ENCODE data around the gene PROM1. TPM values are rescaled to one million over a fixed set of nuclear protein-coding genes. Genes with fewer than 3 reads are reported as not detected.

Gene PROM1
- total and polyA plus RNA-seq, 2 of the 8 experiments (the other 6 are each of a cell fraction or from before 2014, with no cell fraction given), result 36.0 to 59.7 TPM

GRCh38 chr4:16082041-16082425 is 1.8 kb downstream of the PROM1 start:
- H2AFZ ChIP-seq (ENCODE audit: low read length), result no peak overlapping the region
- H3K23me2 ChIP-seq (ENCODE audit: low read depth, low read length), result peaks cover 8% of the 10 kb centered on the region; the same call in 1 of the 2 replicates
- peak overlapping the region; percentile 62 to 94 (median 81) for H3K4me3 ChIP-seq (ENCODE audit: extremely low read depth in 1 of 4, insufficient read depth in 2 of 4, low read depth in 3 of 4, low read length in 4 of 4)
- peaks cover 11% of the 10 kb centered on the region for H3K79me1 ChIP-seq (ENCODE audit: low read depth, low read length)
- H3K23ac ChIP-seq (ENCODE audit: insufficient read length), result no peak overlapping the region
- peaks cover 0 to 35% of the 10 kb centered on the region in 2 experiments; a peak in 3 of 4 replicates for H3K79me2 ChIP-seq (ENCODE audit: control insufficient read depth in 1 of 2, insufficient read depth in 2 of 2, low read length in 2 of 2)
- no peaks in the 10 kb centered on the region for H3K9me3 ChIP-seq (ENCODE audit: insufficient read depth in 2 of 2, low read depth in 1 of 2, low read length in 1 of 2)
- FAIRE-seq (no peak), DNase-seq (ENCODE audit: low read depth in 1 of 2, low spot score in 2 of 2) (no peak)
- H3K4ac ChIP-seq (replicated peaks; ENCODE audit: insufficient read length, low read depth, low read length), result no peak overlapping the region
- no peak overlapping the region for H3K56ac ChIP-seq (replicated peaks; ENCODE audit: insufficient read length, low read depth, low read length)
- H3K36me3 ChIP-seq (ENCODE audit: control insufficient read depth in 2 of 4, insufficient read depth in 4 of 4, low read length in 3 of 4), result peaks cover 0 to 5% (median 1%) of the 10 kb centered on the region in 4 experiments; a peak in 3 of 8 replicates
- H3K9ac ChIP-seq (replicated peaks in 1 of 4; ENCODE audit: extremely low read depth in 1 of 4, low read depth in 3 of 4, low read length in 3 of 4), result peak overlapping the region in 3 of 4 experiments; percentile 42 to 87 (median 48); a peak in 5 of 7 replicates
- peak overlapping the region; percentile 24; the same call in 1 of the 2 replicates for H3K18ac ChIP-seq (ENCODE audit: extremely low read depth, low read length)
- H2BK12ac ChIP-seq (ENCODE audit: low read depth, low read length), result no peak overlapping the region
- H2BK5ac ChIP-seq (ENCODE audit: low read depth, low read length), result no peak overlapping the region
- no peak overlapping the region for H3K27ac ChIP-seq (ENCODE audit: low read depth, low read length)
- no peak overlapping the region for H4K5ac ChIP-seq (ENCODE audit: insufficient read length, low read depth, low read length)
- no peak overlapping the region for H2BK15ac ChIP-seq (ENCODE audit: low read length)
- ChIA-PET CTCF (ENCODE audit: partially characterized antibody) (interaction anchor here (0.9 to 3.6 kb wide), 7 partner anchors 21 to 183 kb away, joined by 3 to 15 read pairs (median 4); no protein-coding TSS in a partner anchor), POLR2A (ENCODE audit: partially characterized antibody) (interaction anchor here (0.7 to 7.6 kb wide), 28 partner anchors 8 to 146 kb away, joined by 3 to 87 read pairs (median 4); no protein-coding TSS in a partner anchor)
- no peak overlapping the region for H2AK5ac ChIP-seq (ENCODE audit: low read depth, low read length)
- peaks cover 0 to 9% (median 6%) of the 10 kb centered on the region in 4 experiments; a peak in 3 of 7 replicates for H3K4me1 ChIP-seq (replicated peaks in 1 of 4; ENCODE audit: control insufficient read depth in 3 of 4, insufficient read depth in 4 of 4, low read length in 3 of 4)
- no peak overlapping the region for H3K14ac ChIP-seq (ENCODE audit: insufficient read length)
- WGBS, 2 experiments (ENCODE audit: extremely low coverage in 1 of 2, insufficient coverage in 1 of 2, insufficient read length in 1 of 2, insufficient replicate concordance in 2 of 2, low coverage in 1 of 2, low lambda C conversion rate in 2 of 2, missing lambda C conversion rate in 1 of 2), result 12% methylated on average over 17 of the region's 17 CpGs; no CpG with 5 or more reads in 1 of the 2 experiments
- H4K20me1 ChIP-seq (replicated peaks in 1 of 2; ENCODE audit: control insufficient read depth in 1 of 2, insufficient read depth in 2 of 2, low read length in 2 of 2), result peaks cover 0 to 8% of the 10 kb centered on the region in 2 experiments
- H2BK120ac ChIP-seq (replicated peaks; ENCODE audit: low read depth, low read length), result no peak overlapping the region
- no peak overlapping the region for H2BK20ac ChIP-seq (ENCODE audit: low read length)
- H3K4me2 ChIP-seq (ENCODE audit: insufficient read depth in 1 of 2, low read depth in 2 of 2, low read length in 2 of 2), result peak overlapping the region; percentile 98
- no peak overlapping the region for H4K8ac ChIP-seq (ENCODE audit: extremely low read depth, insufficient read depth, low read length)
- H3K27me3 ChIP-seq (replicated peaks in 1 of 4; ENCODE audit: control insufficient read depth in 3 of 4, extremely low read depth in 1 of 4, insufficient read depth in 3 of 4, low read length in 3 of 4), result peaks cover 0 to 10% (median 5%) of the 10 kb centered on the region in 4 experiments; a peak in 5 of 7 replicates
- no peak overlapping the region for H4K91ac ChIP-seq (replicated peaks; ENCODE audit: insufficient read length, low read length)
- no peak for TF ChIP-seq POLR2A (IDR thresholded peaks at IDR 0.05; ENCODE audit: control extremely low read depth in 1 of 2, low read depth in 2 of 2, low read length in 2 of 2)
- no peak for TF ChIP-seq FOSL1 (IDR thresholded peaks at IDR 0.05; ENCODE audit: insufficient read depth, low read depth, low read length)
- no peak for TF ChIP-seq EP300 (IDR thresholded peaks at IDR 0.05; ENCODE audit: borderline replicate concordance in 1 of 2, low read depth in 2 of 2, low read length in 2 of 2)
- no peak for TF ChIP-seq POLR2AphosphoS5 (IDR thresholded peaks at IDR 0.05; ENCODE audit: low read depth, low read length)
- no peak for TF ChIP-seq USF2 (IDR thresholded peaks at IDR 0.05; ENCODE audit: low read length)
- TF ChIP-seq BACH1 (IDR thresholded peaks at IDR 0.05; ENCODE audit: low read length), result no peak

Data from H1 (cell line).